MM.1S (cell line): ENCODE results near the gene C19orf73.

ENCODE experiments used
- CTCF ChIP-seq: fragments of 300-600 bp; sonication (generic); IDR thresholded peaks from 2 replicates; pipeline ENCODE4 v1.5.1; 2016; ENCODE audit warnings: antibody characterized with exemption, low read length, mixed read lengths
- EZH2 ChIP-seq: fragments of 300-600 bp; sonication (generic); optimal IDR thresholded peaks from 2 replicates; pipeline ENCODE3; 2017; ENCODE audit warnings: low read depth, mild to moderate bottlenecking, antibody characterized with exemption, low read length, mixed read lengths

- TF ChIP-seq CTCF (no peak), EZH2 (no peak)
Observed at GRCh38 chr19:49149652-49150105, 30.7 kb upstream of the C19orf73 start.
